Measurements from ENCODE around the gene ARHGAP26. TPM values are rescaled to one million over a fixed set of nuclear protein-coding genes. Genes with fewer than 3 reads are reported as not detected.

ARHGAP26 gene
- total and polyA plus RNA-seq, 2 donors (not counting 1 experiment from before 2014, with no cell fraction given), result 4.1 to 6.8 TPM

DNA sequence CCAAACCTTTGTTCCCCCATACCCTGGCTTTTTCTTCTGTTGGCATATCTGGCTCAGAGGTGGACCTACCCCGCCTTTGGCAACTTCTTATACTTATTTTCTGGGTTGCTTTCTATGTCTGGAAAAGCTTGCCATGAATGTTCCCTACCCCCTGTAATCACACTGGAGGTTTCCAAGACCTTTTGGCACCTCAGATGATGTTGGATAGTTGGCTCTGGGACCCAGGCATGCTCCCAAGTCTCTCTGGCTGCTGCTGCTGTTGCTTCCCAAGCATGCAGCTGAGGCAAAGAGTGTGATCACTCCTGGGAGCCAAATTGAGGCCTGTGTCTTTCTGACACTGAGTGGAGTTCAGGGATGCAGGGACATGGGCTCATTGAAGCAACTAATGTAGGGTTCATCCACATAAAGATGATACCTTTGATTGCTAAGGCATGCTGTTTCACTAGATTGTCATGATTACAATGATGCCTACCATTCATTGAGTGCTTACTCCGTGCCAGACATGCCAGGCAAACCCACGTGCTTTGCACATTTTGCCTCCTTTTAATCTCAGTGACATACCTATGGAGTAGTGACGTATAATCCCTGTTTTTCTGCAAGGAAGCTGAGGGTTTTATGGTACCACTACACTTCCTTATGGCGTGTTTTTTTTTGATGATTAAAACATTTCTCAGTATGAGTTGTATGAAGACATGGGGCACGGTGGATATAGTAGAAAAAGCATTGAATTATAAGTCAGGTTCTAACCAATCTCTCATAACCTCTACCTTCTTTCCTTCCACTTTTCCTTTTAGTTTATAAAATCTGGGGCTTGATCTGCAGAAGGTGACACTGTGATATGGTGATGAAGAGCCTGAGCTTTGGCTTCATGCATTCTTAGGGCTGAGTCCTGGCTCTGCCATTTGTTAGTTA, 73.1 kb downstream of the ARHGAP26 start:
- Histone ChIP-seq H3K79me2 (ENCODE audit: control insufficient read depth, insufficient read depth, low read length) (no peaks in the 10 kb centered on the region), H3K9me3 (ENCODE audit: control insufficient read depth, insufficient read depth, low read depth, low read length) (no peaks in the 10 kb centered on the region), H3K4me2 (ENCODE audit: extremely low read depth, insufficient read depth, low read length) (no peak overlapping the region), H3K4me1 (ENCODE audit: control insufficient read depth, extremely low read depth, insufficient read depth, low read length) (peaks cover 2% of the 10 kb centered on the region), H2AFZ (ENCODE audit: low read length) (no peak overlapping the region), H3K9ac (ENCODE audit: insufficient read depth, low read length) (no peak overlapping the region), H3K36me3 (ENCODE audit: control insufficient read depth, insufficient read depth, low read length) (no peaks in the 10 kb centered on the region), H3K27me3 (ENCODE audit: control insufficient read depth, insufficient read depth, low read length) (no peaks in the 10 kb centered on the region), H3K4me3 (replicated peaks in 1 of 4; ENCODE audit: control extremely low read depth in 1 of 4, insufficient read depth in 1 of 4, low read depth in 3 of 4, low read length in 4 of 4) (no peak overlapping the region), H3K27ac (ENCODE audit: insufficient read depth, low read length) (no peak overlapping the region), H4K20me1 (ENCODE audit: control insufficient read depth, extremely low read depth, insufficient read depth, low read length) (no peaks in the 10 kb centered on the region)
- no peak for TF ChIP-seq EZH2 (IDR thresholded peaks at IDR 0.05; ENCODE audit: low read length, missing control alignments)
- no peak for DNase-seq (ENCODE audit: low read depth in 2 of 2)

DNA sequence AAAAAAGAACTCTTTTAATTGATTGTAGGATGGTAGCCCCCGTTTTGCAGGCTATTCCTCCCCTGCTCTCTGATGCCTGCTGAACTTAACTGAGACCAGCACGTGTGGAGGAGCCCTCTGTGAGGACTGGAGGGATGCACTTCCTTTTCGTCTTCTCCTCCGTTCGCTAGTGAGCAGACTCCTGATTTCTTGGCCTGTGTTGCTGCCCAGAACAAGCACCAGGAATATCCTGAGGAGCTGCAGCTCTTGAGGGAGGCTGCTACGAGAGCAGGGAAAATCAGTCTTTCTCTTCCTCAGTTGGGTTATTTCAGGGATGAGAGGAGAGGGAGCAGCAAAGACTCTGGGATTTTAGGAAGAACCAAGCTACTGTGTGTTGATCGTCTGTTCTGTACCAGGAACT, 74.7 kb downstream of the ARHGAP26 start:
- Histone ChIP-seq H3K27ac (ENCODE audit: insufficient read depth, low read length) (no peak overlapping the region), H3K4me2 (ENCODE audit: extremely low read depth, insufficient read depth, low read length) (no peak overlapping the region), H3K9ac (ENCODE audit: insufficient read depth, low read length) (no peak overlapping the region), H3K36me3 (ENCODE audit: control insufficient read depth, insufficient read depth, low read length) (no peaks in the 10 kb centered on the region), H3K4me1 (ENCODE audit: control insufficient read depth, extremely low read depth, insufficient read depth, low read length) (peaks cover 2% of the 10 kb centered on the region), H2AFZ (ENCODE audit: low read length) (no peak overlapping the region), H3K79me2 (ENCODE audit: control insufficient read depth, insufficient read depth, low read length) (no peaks in the 10 kb centered on the region), H3K4me3 (replicated peaks in 1 of 4; ENCODE audit: control extremely low read depth in 1 of 4, insufficient read depth in 1 of 4, low read depth in 3 of 4, low read length in 4 of 4) (no peak overlapping the region), H4K20me1 (ENCODE audit: control insufficient read depth, extremely low read depth, insufficient read depth, low read length) (no peaks in the 10 kb centered on the region), H3K9me3 (ENCODE audit: control insufficient read depth, insufficient read depth, low read depth, low read length) (no peaks in the 10 kb centered on the region), H3K27me3 (ENCODE audit: control insufficient read depth, insufficient read depth, low read length) (no peaks in the 10 kb centered on the region)
- no peak for DNase-seq (ENCODE audit: low read depth in 2 of 2)
- TF ChIP-seq, protein P1, sequence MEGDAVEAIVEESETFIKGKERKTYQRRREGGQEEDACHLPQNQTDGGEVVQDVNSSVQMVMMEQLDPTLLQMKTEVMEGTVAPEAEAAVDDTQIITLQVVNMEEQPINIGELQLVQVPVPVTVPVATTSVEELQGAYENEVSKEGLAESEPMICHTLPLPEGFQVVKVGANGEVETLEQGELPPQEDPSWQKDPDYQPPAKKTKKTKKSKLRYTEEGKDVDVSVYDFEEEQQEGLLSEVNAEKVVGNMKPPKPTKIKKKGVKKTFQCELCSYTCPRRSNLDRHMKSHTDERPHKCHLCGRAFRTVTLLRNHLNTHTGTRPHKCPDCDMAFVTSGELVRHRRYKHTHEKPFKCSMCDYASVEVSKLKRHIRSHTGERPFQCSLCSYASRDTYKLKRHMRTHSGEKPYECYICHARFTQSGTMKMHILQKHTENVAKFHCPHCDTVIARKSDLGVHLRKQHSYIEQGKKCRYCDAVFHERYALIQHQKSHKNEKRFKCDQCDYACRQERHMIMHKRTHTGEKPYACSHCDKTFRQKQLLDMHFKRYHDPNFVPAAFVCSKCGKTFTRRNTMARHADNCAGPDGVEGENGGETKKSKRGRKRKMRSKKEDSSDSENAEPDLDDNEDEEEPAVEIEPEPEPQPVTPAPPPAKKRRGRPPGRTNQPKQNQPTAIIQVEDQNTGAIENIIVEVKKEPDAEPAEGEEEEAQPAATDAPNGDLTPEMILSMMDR (conservative IDR thresholded peaks at IDR 0.05 in 1 of 2, IDR thresholded peaks at IDR 0.05 in 1 of 2; ENCODE audit: low read depth in 1 of 2, low read length in 2 of 2), result no peak
- no peak for TF ChIP-seq EZH2 (IDR thresholded peaks at IDR 0.05; ENCODE audit: low read length, missing control alignments)

DNA sequence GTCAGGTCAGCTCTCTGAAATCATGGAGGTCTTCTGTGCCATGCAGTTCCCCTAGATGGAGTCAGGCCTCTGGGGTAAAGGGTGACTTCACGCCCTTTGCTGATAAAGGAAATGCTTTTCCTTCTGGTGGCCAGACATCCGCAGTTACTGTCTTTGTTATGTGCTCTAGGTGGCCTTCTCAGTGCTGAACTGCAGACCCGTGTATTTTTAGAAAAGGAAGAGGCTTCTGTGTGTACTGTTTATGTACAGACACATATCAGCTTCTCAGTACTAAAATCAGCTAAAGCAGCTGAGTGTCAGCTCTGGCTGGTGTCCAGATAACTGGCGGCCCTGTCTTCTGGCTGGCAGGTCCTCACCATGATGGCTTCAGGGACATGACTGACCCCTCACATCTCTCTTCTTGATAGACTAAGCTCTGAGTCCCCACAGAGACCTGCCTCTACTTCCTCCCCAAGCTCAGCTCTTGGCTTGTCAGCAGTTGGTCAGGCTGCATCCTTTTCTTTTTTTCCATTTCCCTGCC, 75.3 kb downstream of the ARHGAP26 start:
- Histone ChIP-seq H3K79me2 (ENCODE audit: control insufficient read depth, insufficient read depth, low read length) (no peaks in the 10 kb centered on the region), H3K9ac (ENCODE audit: insufficient read depth, low read length) (no peak overlapping the region), H3K27ac (ENCODE audit: insufficient read depth, low read length) (no peak overlapping the region), H2AFZ (ENCODE audit: low read length) (no peak overlapping the region), H3K4me2 (ENCODE audit: extremely low read depth, insufficient read depth, low read length) (no peak overlapping the region), H4K20me1 (ENCODE audit: control insufficient read depth, extremely low read depth, insufficient read depth, low read length) (no peaks in the 10 kb centered on the region), H3K4me3 (replicated peaks in 1 of 4; ENCODE audit: control extremely low read depth in 1 of 4, insufficient read depth in 1 of 4, low read depth in 3 of 4, low read length in 4 of 4) (no peak overlapping the region), H3K36me3 (ENCODE audit: control insufficient read depth, insufficient read depth, low read length) (no peaks in the 10 kb centered on the region), H3K27me3 (ENCODE audit: control insufficient read depth, insufficient read depth, low read length) (no peaks in the 10 kb centered on the region), H3K4me1 (ENCODE audit: control insufficient read depth, extremely low read depth, insufficient read depth, low read length) (peaks cover 2% of the 10 kb centered on the region), H3K9me3 (ENCODE audit: control insufficient read depth, insufficient read depth, low read depth, low read length) (no peaks in the 10 kb centered on the region)
- no peak for TF ChIP-seq EZH2 (IDR thresholded peaks at IDR 0.05; ENCODE audit: low read length, missing control alignments)
- TF ChIP-seq, protein P1 (conservative IDR thresholded peaks at IDR 0.05 in 1 of 2, IDR thresholded peaks at IDR 0.05 in 1 of 2; ENCODE audit: low read depth in 1 of 2, low read length in 2 of 2), result no peak
- no peak for DNase-seq (ENCODE audit: low read depth in 2 of 2)
